K562 (cell line): ENCODE data around the gene RNF224. TPM values are rescaled to one million over a fixed set of nuclear protein-coding genes. Genes with fewer than 3 reads are reported as not detected.

Experiments
- BACH1 ChIP-seq: fragments of 200-800 bp; sonication (Bioruptor generic); IDR thresholded peaks from 2 replicates; pipeline ENCODE4 v1.6.1; 2016; ENCODE audit warnings: missing genetic modification characterization, missing compliant biosample characterization
- CREM ChIP-seq: IDR thresholded peaks from 2 replicates; pipeline ENCODE4 v1.6.1; 2014; ENCODE audit warnings: antibody characterized with exemption, low read depth
- FIP1L1 ChIP-seq: fragments of 200-400 bp; formaldehyde crosslinking; IDR thresholded peaks from 2 replicates; pipeline ENCODE4 v1.6.1; 2018; ENCODE audit warnings: mild to moderate bottlenecking, low read depth, low read length; ENCODE audit not compliant: poor library complexity, severe bottlenecking
- FOSL1 ChIP-seq: fragments of 200-800 bp; sonication (Bioruptor generic); conservative IDR thresholded peaks from 2 replicates; pipeline ENCODE4 v1.6.1; 2016; ENCODE audit warnings: missing genetic modification characterization, missing compliant biosample characterization
- HOXB6 ChIP-seq: fragments of 250-450 bp; sonication (Bioruptor Pico); IDR thresholded peaks from 2 replicates; pipeline ENCODE4 v1.5.1; 2022; ENCODE audit warnings: mild to moderate bottlenecking, borderline replicate concordance
- MYBL2 ChIP-seq, 2 experiments: fragments of 450-650 bp in 1 of 2; sonication (generic) in 1 of 2; formaldehyde crosslinking in 1 of 2; IDR thresholded peaks; 2 replicates each; pipeline versions ENCODE4 v1.6.1 to v1.8.1; 2017 to 2022; ENCODE audit warnings: borderline replicate concordance in 1 of 2, inconsistent platforms in 1 of 2, low read depth in 1 of 2, mild to moderate bottlenecking in 1 of 2, missing genetic modification reagents in 1 of 2, moderate library complexity in 1 of 2
- PCBP2 ChIP-seq: fragments of 200-400 bp; formaldehyde crosslinking; IDR thresholded peaks from 2 replicates; pipeline ENCODE4 v1.6.1; 2018; ENCODE audit warnings: low read length, low read depth, mild to moderate bottlenecking, moderate library complexity; ENCODE audit not compliant: poor library complexity, severe bottlenecking
- PRPF4 ChIP-seq: fragments of 200-400 bp; formaldehyde crosslinking; IDR thresholded peaks from one replicate; pipeline ENCODE4 v1.6.1; 2017; ENCODE audit warnings: low read length, low read depth, mild to moderate bottlenecking; ENCODE audit not compliant: insufficient read depth, poor library complexity, severe bottlenecking
- PURB ChIP-seq: sonication (generic); formaldehyde crosslinking; IDR thresholded peaks from 2 replicates; pipeline ENCODE4 v1.9.0; 2021; ENCODE audit warnings: low read depth, mild to moderate bottlenecking, missing genetic modification reagents
- RUNX1 ChIP-seq: sonication (generic); IDR thresholded peaks from 2 replicates; pipeline ENCODE4 v1.6.1; 2016; ENCODE audit warnings: antibody characterized with exemption, low read depth
- SFPQ ChIP-seq: fragments of 200-400 bp; formaldehyde crosslinking; IDR thresholded peaks from 2 replicates; pipeline ENCODE4 v1.6.1; 2017; ENCODE audit warnings: mild to moderate bottlenecking, low read depth, low read length, moderate library complexity
- SIX5 ChIP-seq, 2 experiments: IDR thresholded peaks; 2 replicates each; pipeline ENCODE4 v1.6.1; 2011; ENCODE audit warnings: low read length in 2 of 2, borderline replicate concordance in 1 of 2, low read depth in 1 of 2, mild to moderate bottlenecking in 1 of 2, moderate library complexity in 1 of 2; ENCODE audit not compliant: insufficient read depth in 1 of 2
- SRF ChIP-seq, 2 experiments: fragments of 250-450, 450-650 bp in 1 of 2; sonication (Bioruptor Pico) in 1 of 2; sonication (generic) in 1 of 2; formaldehyde crosslinking; IDR thresholded peaks; 2 replicates each; pipeline versions ENCODE4 v1.5.0 to v1.5.1; 2020 to 2022; ENCODE audit warnings: mild to moderate bottlenecking in 1 of 2, missing genetic modification reagents in 1 of 2
- SRSF7 ChIP-seq: fragments of 200-400 bp; formaldehyde crosslinking; optimal IDR thresholded peaks from 2 replicates; pipeline ENCODE3; 2017; ENCODE audit warnings: mild to moderate bottlenecking, low read depth, low read length
- STAT5A ChIP-seq: IDR thresholded peaks from 2 replicates; pipeline ENCODE4 v1.6.1; 2012; ENCODE audit warnings: low read length, inconsistent platforms, borderline replicate concordance
- ZHX1 ChIP-seq: fragments of 150-350 bp; conservative IDR thresholded peaks from 2 replicates; pipeline ENCODE4 v1.6.1; 2014; ENCODE audit warnings: low read length
- ZNF133 ChIP-seq: fragments of 250-450 bp; sonication (Bioruptor Pico); IDR thresholded peaks from 2 replicates; pipeline ENCODE4 v1.4.0; 2020; ENCODE audit warnings: mild to moderate bottlenecking
- ZNF395 ChIP-seq: fragments of 200-800 bp; sonication (Bioruptor generic); IDR thresholded peaks from 2 replicates; pipeline ENCODE4 v1.6.1; 2017; ENCODE audit warnings: missing genetic modification characterization, missing compliant biosample characterization
- ZNF717 ChIP-seq: fragments of 250-450 bp; sonication (Bioruptor Pico); IDR thresholded peaks from 2 replicates; pipeline ENCODE4 v1.5.0; 2021
- ZNF785 ChIP-seq: fragments of 250-450 bp; sonication (Bioruptor Pico); IDR thresholded peaks from 2 replicates; pipeline ENCODE4 v1.4.0; 2020; ENCODE audit warnings: mild to moderate bottlenecking
- polyA plus RNA-seq, 8 experiments: library from polyadenylated mRNA; depleted of rRNA in 4 of 8; stranded (reverse) in 5 of 8; unstranded in 3 of 8; fragments of >200 nt; fragmentation: Nextera tagmentation in 2 of 8; fragmentation: Illumina TruSeq in 1 of 8; extraction: Ambion mirVana in 2 of 8; extraction: Trizol in 1 of 8; gene quantifications; 2 replicates each; pipeline versions ENCODE4 v1.2.1 to v1.2.3, GENCODE V29; 2011 to 2014; ENCODE audit warnings: inconsistent platforms in 1 of 8, missing spikeins in 1 of 8
- total RNA-seq, 7 experiments: library from RNA; depleted of rRNA in 6 of 7; stranded (reverse); fragments of >200 nt in 6 of 7; fragmentation: Illumina TruSeq in 2 of 7; extraction: Trizol in 2 of 7; gene quantifications; 2 replicates each; pipeline versions ENCODE4 v1.2.1 to v1.2.3, GENCODE V29; 2011 to 2021; ENCODE audit warnings: low replicate concordance in 1 of 7

Gene RNF224
- total and polyA plus RNA-seq, 9 of the 15 experiments (the other 6 are each of a cell fraction or from before 2014, with no cell fraction given): not detected

GRCh38 chr9:137205126-137206069, 21.9 kb upstream of the RNF224 start, which contains the start of the genes NDOR1 and TMEM203 (continued):
- TF ChIP-seq CREM: peak; percentile 99
- no peak for TF ChIP-seq ZNF133
- TF ChIP-seq BACH1 (tag): no peak
- TF ChIP-seq SRF (CRISPR knock-in tag; IDR thresholded peaks at IDR 0.05): no peak
- TF ChIP-seq PRPF4: no peak
- peak; percentile 31 to 40; a peak in 2 of 4 replicates for TF ChIP-seq SIX5 (IDR thresholded peaks at IDR 0.05; ENCODE audit: borderline replicate concordance in 1 of 2, insufficient read depth in 1 of 2, low read depth in 1 of 2, low read length in 2 of 2)
- no peak for TF ChIP-seq SFPQ
- TF ChIP-seq ZHX1: 0 out of 2 replicates have a peak, but pooled peaks have one; percentile 51
- peak; percentile 80; the same call in 1 of the 2 replicates for TF ChIP-seq ZNF395 (CRISPR knock-in tag)
- no peak for TF ChIP-seq HOXB6
- TF ChIP-seq PURB (CRISPR knock-in tag): no peak
- no peak for TF ChIP-seq MYBL2 (IDR thresholded peaks at IDR 0.05; ENCODE audit: low read depth)
- no peak for TF ChIP-seq MYBL2 (CRISPR knock-in tag; IDR thresholded peaks at IDR 0.05; ENCODE audit: borderline replicate concordance)
- no peak for TF ChIP-seq RUNX1
- no peak for TF ChIP-seq FOSL1 (tag)
- no peak for TF ChIP-seq STAT5A
- no peak for TF ChIP-seq SRSF7
- TF ChIP-seq FIP1L1: peak; percentile 71
- no peak for TF ChIP-seq PCBP2
- TF ChIP-seq ZNF785 (CRISPR knock-in tag): no peak
- TF ChIP-seq ZNF717 (CRISPR knock-in tag): no peak
